Glutamatergic neuron (in vitro differentiated cells): ENCODE results near the gene RHBDF2. TPM values are rescaled to one million over a fixed set of nuclear protein-coding genes. Genes with fewer than 3 reads are reported as not detected.

Experiments
- DNase-seq: peaks from one replicate; pipeline ENCODE4 v3.0.0; 2022
- H3K27ac Mint-ChIP-seq: one replicate; pipeline ENCODE4 v1.8.0; 2020; ENCODE audit warnings: mild to moderate bottlenecking, mixed read lengths, inconsistent platforms; ENCODE audit not compliant: unreplicated experiment
- H3K27me3 Mint-ChIP-seq: one replicate; pipeline ENCODE4 v1.8.0; 2020; ENCODE audit warnings: mild to moderate bottlenecking, moderate library complexity, mixed read lengths, inconsistent platforms; ENCODE audit not compliant: unreplicated experiment
- H3K36me3 Mint-ChIP-seq: one replicate; pipeline ENCODE4 v1.8.0; 2020; ENCODE audit warnings: mild to moderate bottlenecking, mixed read lengths, inconsistent platforms; ENCODE audit not compliant: unreplicated experiment
- H3K4me1 Mint-ChIP-seq: one replicate; pipeline ENCODE4 v1.8.0; 2020; ENCODE audit warnings: mild to moderate bottlenecking, low read depth, mixed read lengths, inconsistent platforms; ENCODE audit not compliant: unreplicated experiment
- H3K4me3 Mint-ChIP-seq: one replicate; pipeline ENCODE4 v1.8.0; 2020; ENCODE audit warnings: mild to moderate bottlenecking, mixed read lengths, inconsistent platforms; ENCODE audit not compliant: unreplicated experiment
- H3K9me3 Mint-ChIP-seq: one replicate; pipeline ENCODE4 v1.8.0; 2020; ENCODE audit warnings: mild to moderate bottlenecking, moderate library complexity, mixed read lengths, inconsistent platforms; ENCODE audit not compliant: unreplicated experiment
- CTCF ChIP-seq: fragments of 200-600 bp; sonication (generic); IDR thresholded peaks from one replicate; pipeline ENCODE4 v1.5.0; 2021; ENCODE audit not compliant: partially characterized antibody, unreplicated experiment
- total RNA-seq: library from RNA; stranded (reverse); fragmentation: NEBNext Ultra II Directional; extraction: Animal tissue kit (Norgen Biotek cat#: 25700); gene quantifications from one replicate; pipeline ENCODE4 v1.2.1, GENCODE V29; 2021; ENCODE audit not compliant: unreplicated experiment

RHBDF2 gene
- total RNA-seq, 1 donor from 2014 or later = 1.9 TPM

GRCh38 chr17:76481071-76481655 lies 20.1 kb downstream of the RHBDF2 start:
- TF ChIP-seq CTCF = no peak
- H3K27ac Mint-ChIP-seq = peak overlapping the region; percentile 70
- H3K4me3 Mint-ChIP-seq = no peak overlapping the region

GRCh38 chr17:76480632-76481031 lies 20.6 kb downstream of the RHBDF2 start:
- DNase-seq = no peak
- H3K9me3 Mint-ChIP-seq = peaks cover 7% of the 10 kb centered on the region
- no peak for TF ChIP-seq CTCF
- H3K4me3 Mint-ChIP-seq = no peak overlapping the region
- peaks cover 9% of the 10 kb centered on the region for H3K4me1 Mint-ChIP-seq
- no peaks in the 10 kb centered on the region for H3K36me3 Mint-ChIP-seq
- H3K27ac Mint-ChIP-seq = peak overlapping the region; percentile 65
- no peaks in the 10 kb centered on the region for H3K27me3 Mint-ChIP-seq

More at GRCh38 chr17:76481071-76481655, 20.1 kb downstream of the RHBDF2 start:
- H3K36me3 Mint-ChIP-seq = no peaks in the 10 kb centered on the region
- H3K4me1 Mint-ChIP-seq = peaks cover 9% of the 10 kb centered on the region
- H3K9me3 Mint-ChIP-seq = peaks cover 9% of the 10 kb centered on the region
- no peak for DNase-seq
- no peaks in the 10 kb centered on the region for H3K27me3 Mint-ChIP-seq

- no peak overlapping the region for H3K4me3 Mint-ChIP-seq
- TF ChIP-seq CTCF = no peak
- H3K36me3 Mint-ChIP-seq = no peaks in the 10 kb centered on the region
- no peak overlapping the region for H3K27ac Mint-ChIP-seq
- H3K27me3 Mint-ChIP-seq = no peaks in the 10 kb centered on the region
- H3K4me1 Mint-ChIP-seq = peaks cover 9% of the 10 kb centered on the region
- DNase-seq = no peak
- H3K9me3 Mint-ChIP-seq = peaks cover 7% of the 10 kb centered on the region
Measured at GRCh38 chr17:76479515-76480060, 21.6 kb downstream of the RHBDF2 start.

- Mint-ChIP-seq H3K4me1 (peaks cover 9% of the 10 kb centered on the region), H3K4me3 (no peak overlapping the region), H3K9me3 (peaks cover 7% of the 10 kb centered on the region), H3K27ac (no peak overlapping the region), H3K27me3 (no peaks in the 10 kb centered on the region), H3K36me3 (no peaks in the 10 kb centered on the region)
- DNase-seq = no peak
- TF ChIP-seq CTCF = no peak
Measured at GRCh38 chr17:76478730-76479514, 22.3 kb downstream of the RHBDF2 start.

GRCh38 chr17:76478097-76478496 lies 23.1 kb downstream of the RHBDF2 start:
- no peak for TF ChIP-seq CTCF
- no peak for DNase-seq
- no peak overlapping the region for H3K27ac Mint-ChIP-seq
- H3K9me3 Mint-ChIP-seq = peaks cover 5% of the 10 kb centered on the region
- H3K27me3 Mint-ChIP-seq = no peaks in the 10 kb centered on the region
- no peaks in the 10 kb centered on the region for H3K36me3 Mint-ChIP-seq
- H3K4me1 Mint-ChIP-seq = peaks cover 9% of the 10 kb centered on the region
- no peak overlapping the region for H3K4me3 Mint-ChIP-seq
